Measurements from ENCODE around the gene CNKSR2.
A peak's percentile ranks its signal among the peaks of the same experiment; 100 is the strongest.
"Not testable (repeated sequence)": the region's sequence is repeated elsewhere in the genome, so short reads cannot be mapped to it uniquely, and the experiment has no call there.

Gene CNKSR2

GRCh38 chrX:21440911-21441310 lies 66.7 kb downstream of the CNKSR2 start:
- DNase-seq, result no peak

DNA sequence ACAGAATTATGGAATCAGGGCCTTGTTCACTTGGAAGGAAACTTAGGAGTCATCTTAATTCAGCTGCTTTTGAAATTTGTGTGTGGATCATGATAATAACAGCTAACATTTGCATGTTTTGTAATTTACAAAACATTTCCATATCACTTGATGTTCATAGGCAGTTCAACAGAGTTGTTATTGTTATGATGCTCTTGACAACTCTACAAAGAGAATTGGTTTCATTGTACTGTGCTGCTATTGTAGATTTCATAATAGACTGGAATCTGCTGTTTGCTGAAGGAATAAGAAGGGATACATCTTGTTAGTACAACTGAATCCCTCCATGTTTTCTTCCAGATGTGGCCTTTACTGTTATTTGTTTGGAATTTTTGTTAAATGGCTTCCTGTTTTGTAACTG lies 83.5 kb downstream of the CNKSR2 start:
- no peak for DNase-seq

GRCh38 chrX:21469071-21469470 lies 94.9 kb downstream of the CNKSR2 start:
- DNase-seq, result no peak

DNA sequence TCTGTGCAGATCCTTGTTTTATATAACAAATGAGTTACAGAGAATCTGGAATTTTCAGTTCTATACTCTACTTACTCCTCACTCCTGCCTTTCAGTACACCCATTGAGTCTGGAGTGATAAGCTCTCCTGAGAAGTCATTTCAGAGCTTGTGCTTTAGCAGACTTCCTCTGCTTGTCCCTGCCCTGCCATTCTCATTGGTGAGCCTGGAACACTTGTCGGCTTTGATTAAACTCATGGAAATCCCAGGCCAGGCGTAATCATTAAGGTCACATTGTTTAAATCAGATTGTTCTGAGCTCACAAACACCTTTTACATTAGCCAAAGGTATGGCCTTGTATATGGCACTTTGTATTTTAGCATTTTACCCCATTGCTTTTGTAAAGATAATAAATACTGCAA lies 102.7 kb downstream of the CNKSR2 start:
- DNase-seq, result no peak

- peak; percentile 57 for DNase-seq
Observed at GRCh38 chrX:21479695-21480270, 105.6 kb downstream of the CNKSR2 start.

DNA sequence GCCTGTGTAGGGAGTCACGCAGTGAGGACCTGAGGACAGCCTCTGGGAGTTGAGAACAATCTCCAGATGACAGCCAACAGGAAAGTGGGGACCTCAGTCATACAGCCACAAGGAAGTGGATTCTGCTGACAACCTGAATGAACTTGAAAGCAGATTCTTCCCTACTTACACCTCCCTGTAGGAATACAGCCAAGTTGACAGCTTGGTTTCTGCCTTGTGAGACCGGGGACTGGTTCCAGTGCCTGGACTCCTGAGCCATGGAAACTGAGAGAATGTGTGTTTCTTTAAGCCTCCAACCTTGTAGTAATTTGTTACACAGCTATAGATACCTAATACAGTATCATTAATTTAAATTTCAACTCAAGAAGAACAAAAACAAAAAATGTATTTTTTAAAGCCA lies 107.5 kb downstream of the CNKSR2 start:
- DNase-seq, result no peak

DNA sequence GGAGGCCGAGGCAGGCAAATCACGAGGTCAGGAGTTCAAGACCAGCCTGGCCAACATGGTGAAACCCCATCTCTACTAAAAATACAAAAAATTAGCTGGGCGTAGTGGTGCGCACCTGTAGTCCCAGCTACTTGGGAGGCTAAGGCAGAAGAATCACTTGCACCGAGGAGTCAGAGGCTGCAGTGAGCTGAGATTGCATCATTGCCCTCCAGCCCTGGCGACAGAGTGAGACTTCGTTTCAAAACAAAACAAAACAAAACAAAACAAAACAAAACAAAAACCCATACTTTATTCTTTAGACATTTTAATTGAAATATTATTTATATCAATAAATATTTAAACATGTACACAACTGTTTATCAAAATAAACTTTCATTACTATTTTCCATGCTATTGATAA lies 109.8 kb downstream of the CNKSR2 start:
- DNase-seq, result not testable (repeated sequence)

DNA sequence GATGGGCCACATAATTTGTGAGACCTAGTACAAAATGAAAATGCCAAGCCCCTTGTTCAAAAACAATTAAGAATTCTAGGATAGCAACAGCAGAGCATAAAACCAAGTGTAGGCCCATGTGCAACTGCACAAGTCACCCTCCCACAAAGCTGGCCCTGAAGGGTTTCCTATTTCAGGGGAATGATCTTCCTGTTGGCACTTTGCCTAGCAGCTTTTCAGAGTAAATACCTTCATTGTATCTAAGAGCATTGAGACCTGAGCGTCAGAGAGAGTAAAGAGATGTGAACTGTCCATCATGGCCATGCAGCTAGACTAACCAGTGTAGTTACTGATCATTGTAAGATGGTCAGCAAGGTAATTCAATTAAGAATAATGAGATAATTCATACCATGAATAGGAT lies 113.6 kb downstream of the CNKSR2 start:
- DNase-seq, result no peak

GRCh38 chrX:21490341-21490740 lies 116.1 kb downstream of the CNKSR2 start:
- DNase-seq, result no peak

DNA sequence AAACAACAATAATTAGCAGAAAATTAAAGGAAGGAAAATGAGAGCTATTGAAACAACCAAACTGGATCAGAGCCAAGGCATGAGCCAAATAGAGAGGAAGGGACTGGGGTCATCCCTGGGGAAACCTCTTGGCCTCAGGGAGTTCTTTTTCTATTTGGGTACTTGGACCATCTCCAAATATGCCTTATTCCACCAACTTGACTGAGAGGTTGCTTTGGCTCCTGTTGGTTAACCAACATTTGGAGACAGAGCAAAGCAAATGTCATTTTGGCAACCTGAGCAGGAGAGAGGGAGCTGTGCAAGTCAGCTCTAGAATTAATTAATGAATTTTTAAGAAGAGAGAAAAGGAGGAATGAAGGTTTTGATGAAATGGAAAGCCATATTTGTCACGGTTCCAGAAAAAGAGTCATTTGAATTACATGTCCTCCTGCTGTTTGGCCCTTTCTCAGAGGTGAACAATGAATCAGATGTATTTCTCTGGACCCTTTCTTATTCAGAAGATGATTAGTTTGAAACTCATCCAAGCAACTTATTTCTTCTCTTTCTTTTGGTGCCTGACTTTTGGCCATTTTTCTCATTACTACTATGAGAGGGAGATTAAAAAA lies 119.1 kb downstream of the CNKSR2 start:
- peak; percentile 54 for DNase-seq

DNA sequence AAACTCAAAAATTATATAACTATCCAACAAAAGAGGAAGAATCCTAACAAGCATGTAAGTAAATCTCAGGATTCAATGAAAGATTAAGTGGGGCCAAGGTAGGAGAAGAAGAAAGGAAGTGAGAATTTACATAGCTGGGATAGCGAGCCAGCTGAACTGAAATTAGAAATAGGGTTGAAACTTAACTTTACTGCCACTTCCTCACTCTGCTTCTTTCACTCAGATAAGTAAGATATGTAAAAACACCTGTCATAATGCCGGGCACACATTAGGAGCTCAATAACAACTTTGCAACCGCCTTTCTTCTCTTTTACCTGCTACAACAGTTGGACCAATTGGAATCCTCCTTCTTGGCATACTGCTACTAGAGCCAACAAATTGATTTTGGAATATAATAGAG lies 129.4 kb downstream of the CNKSR2 start:
- DNase-seq, result no peak

DNA sequence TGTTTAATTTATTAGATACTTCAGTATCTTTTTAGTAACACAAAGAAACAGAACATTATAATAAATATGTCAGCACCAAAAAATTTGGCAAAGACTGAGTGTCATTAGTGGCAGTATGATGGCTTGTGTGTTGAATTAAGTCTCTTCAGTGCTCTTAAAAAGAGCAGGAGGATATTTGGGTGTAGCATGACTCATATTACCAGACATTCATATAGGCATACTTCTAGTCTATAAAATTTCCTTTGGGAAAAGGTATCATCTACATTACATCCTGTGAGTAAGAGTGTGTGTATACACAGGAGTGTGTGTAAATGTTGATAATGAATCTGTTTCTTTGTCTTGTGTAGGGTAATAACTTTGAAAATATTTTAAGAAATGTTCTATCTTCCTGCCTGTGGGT lies 135.7 kb downstream of the CNKSR2 start:
- peak; percentile 78 for DNase-seq

- peak; percentile 28 for DNase-seq
Observed at GRCh38 chrX:21524008-21524407, 149.8 kb downstream of the CNKSR2 start.

- DNase-seq, result no peak
Observed at GRCh38 chrX:21528076-21528475, 153.9 kb downstream of the CNKSR2 start.

GRCh38 chrX:21529771-21530170 lies 155.6 kb downstream of the CNKSR2 start:
- peak; percentile 77 for DNase-seq

DNA sequence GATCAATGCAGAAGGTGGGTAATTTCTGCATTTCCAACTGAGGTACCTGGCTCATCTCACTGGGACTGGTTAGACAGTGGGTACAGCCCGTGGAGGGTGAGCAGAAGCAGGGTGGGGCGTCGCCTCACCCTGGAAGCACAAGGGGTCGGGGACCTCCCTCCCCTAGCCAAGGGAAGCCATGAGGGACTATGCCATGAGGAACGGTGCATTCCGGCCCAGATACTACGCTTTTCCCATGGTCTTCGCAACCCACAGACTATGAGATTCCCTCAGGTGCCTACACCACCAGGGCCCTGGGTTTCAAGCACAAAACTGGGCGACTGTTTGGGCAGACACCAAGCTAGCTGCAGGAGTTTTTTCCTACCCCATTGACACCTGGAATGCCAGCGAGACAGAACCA lies 170.4 kb downstream of the CNKSR2 start:
- not testable (repeated sequence) for DNase-seq

GRCh38 chrX:21559417-21559816 lies 185.2 kb downstream of the CNKSR2 start:
- no peak for DNase-seq

GRCh38 chrX:21565025-21565424 lies 190.8 kb downstream of the CNKSR2 start:
- no peak for DNase-seq

GRCh38 chrX:21574793-21575192 lies 200.6 kb downstream of the CNKSR2 start:
- DNase-seq, result no peak

DNA sequence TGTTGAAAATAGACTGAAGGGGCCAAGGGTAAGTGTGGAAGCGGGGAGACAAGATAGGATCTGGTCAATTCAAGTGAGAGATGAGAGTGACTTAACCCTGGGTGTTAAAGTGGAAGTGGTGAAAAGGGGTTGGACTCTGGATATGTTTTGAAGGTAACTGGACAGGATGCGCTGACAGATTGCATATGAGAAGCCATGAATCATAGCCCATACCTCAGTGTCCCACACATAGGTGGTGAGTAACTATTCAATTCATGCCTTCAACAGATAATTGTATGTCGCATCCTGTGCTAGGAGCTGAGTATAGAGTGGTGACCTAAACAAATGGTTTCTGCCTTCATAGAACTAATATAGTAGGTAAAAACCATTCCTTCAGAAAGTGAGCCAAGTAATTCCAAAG lies 207.3 kb downstream of the CNKSR2 start:
- DNase-seq, result no peak

GRCh38 chrX:21586001-21586400 lies 211.8 kb downstream of the CNKSR2 start:
- DNase-seq, result peak; percentile 5

- peak; percentile 4 for DNase-seq
Observed at GRCh38 chrX:21590012-21590776, 216.0 kb downstream of the CNKSR2 start.

- DNase-seq, result no peak
Observed at GRCh38 chrX:21606002-21606401, 231.8 kb downstream of the CNKSR2 start.

- peak; percentile 2 for DNase-seq
Observed at GRCh38 chrX:21610168-21610567, 235.9 kb downstream of the CNKSR2 start.
